Common myeloid progenitor, CD34-positive (primary cell): Measurements from ENCODE around the gene CRYBA1.

Experiments
- CTCF ChIA-PET: fragments of 350-600 bp; sonication (Branson Sonifier 250); formaldehyde crosslinking; loops from one replicate; lab custom pipeline; 2021; ENCODE audit warnings: antibody characterized with exemption; lab: Charles Lee
- POLR2A ChIA-PET: fragments of 350-600 bp; sonication (Branson Sonifier 250); formaldehyde crosslinking; loops from one replicate; lab custom pipeline; 2021; ENCODE audit warnings: antibody characterized with exemption; lab: Charles Lee
- DNase-seq, 3 donors: peaks; one replicate each; pipeline versions ENCODE4 v3.0.0 to v3.0.0-alpha.2; 2013
- H3K27ac ChIP-seq, 2 experiments: 1 replicate in 1 of 2; 2 replicates in 1 of 2; pipeline ENCODE4 v1.7.0; 2013; ENCODE audit warnings: inconsistent platforms in 2 of 2, low read length in 2 of 2, mild to moderate bottlenecking in 2 of 2, low read depth in 1 of 2, moderate library complexity in 1 of 2; ENCODE audit not compliant: severe bottlenecking in 2 of 2, insufficient read depth in 1 of 2, poor library complexity in 1 of 2
- H3K27me3 ChIP-seq, 5 experiments: replicated peaks in 2 of 5; 1 replicate in 3 of 5; 2 replicates in 2 of 5; pipeline versions ENCODE4 v1.6.1 to v1.7.0; 2013; ENCODE audit warnings: low read length in 4 of 5, mild to moderate bottlenecking in 2 of 5, moderate library complexity in 2 of 5, inconsistent platforms in 1 of 5; ENCODE audit not compliant: insufficient read depth in 5 of 5, control insufficient read depth in 4 of 5
- H3K36me3 ChIP-seq, 4 experiments: 1 replicate in 2 of 4; 2 replicates in 2 of 4; pipeline versions ENCODE4 v1.6.1 to v1.7.0; 2013; ENCODE audit warnings: low read length in 3 of 4, control low read depth in 1 of 4, mild to moderate bottlenecking in 1 of 4; ENCODE audit not compliant: control insufficient read depth in 4 of 4, insufficient read depth in 4 of 4
- H3K4me1 ChIP-seq, 4 experiments: 1 replicate in 3 of 4; 2 replicates in 1 of 4; pipeline versions ENCODE4 v1.6.1 to v1.7.1; 2013; ENCODE audit warnings: low read length in 3 of 4, mild to moderate bottlenecking in 3 of 4, control low read depth in 1 of 4, inconsistent platforms in 1 of 4, moderate library complexity in 1 of 4; ENCODE audit not compliant: control insufficient read depth in 4 of 4, insufficient read depth in 4 of 4; ENCODE audit errors: control extremely low read depth in 1 of 4
- H3K4me3 ChIP-seq, 7 experiments: 1 replicate in 4 of 7; 2 replicates in 3 of 7; pipeline versions ENCODE4 v1.5.1 to v1.7.0; 2013; ENCODE audit warnings: mild to moderate bottlenecking in 7 of 7, low read length in 6 of 7, moderate library complexity in 6 of 7, inconsistent platforms in 2 of 7, low read depth in 2 of 7, control low read depth in 1 of 7; ENCODE audit not compliant: insufficient read depth in 4 of 7, control insufficient read depth in 1 of 7; ENCODE audit errors: extremely low read depth in 1 of 7
- H3K9me3 ChIP-seq, 5 experiments: 1 replicate in 4 of 5; 2 replicates in 1 of 5; pipeline versions ENCODE4 v1.6.1 to v1.7.1; 2013; ENCODE audit warnings: low read length in 4 of 5, mild to moderate bottlenecking in 2 of 5, inconsistent platforms in 1 of 5, low read depth in 1 of 5, moderate library complexity in 1 of 5; ENCODE audit not compliant: control insufficient read depth in 4 of 5, insufficient read depth in 2 of 5; ENCODE audit errors: control extremely low read depth in 1 of 5
- WGBS: methylation state at CpG from one replicate; pipeline ENCODE4 v1.1.5; 2013; ENCODE audit not compliant: insufficient coverage; 5-methylcytosine and 5-hydroxymethylcytosine counted together

The CRYBA1 gene

DNA sequence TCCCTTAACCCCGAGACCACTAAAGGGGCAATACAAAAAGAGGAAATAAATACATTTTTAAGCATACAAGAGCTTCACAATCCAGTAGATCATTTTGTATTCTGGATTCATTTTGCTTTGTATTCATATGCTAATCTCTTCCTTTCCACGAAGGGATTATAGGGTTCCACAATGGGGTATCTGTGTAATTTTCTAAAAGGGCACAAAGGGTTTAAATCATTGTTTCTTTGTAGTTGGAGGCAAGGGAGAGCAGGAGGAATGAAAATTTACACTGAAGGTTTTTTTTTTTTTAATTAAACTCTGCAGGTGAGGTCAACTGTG is 47.9 kb downstream of the CRYBA1 start:
- 0% methylated on average over 1 of the region's 2 CpGs for WGBS
- Histone ChIP-seq H3K4me3 (peak overlapping the region in 6 of 7 experiments; percentile 77 to 100 (median 96)), H3K9me3 (no peaks in the 10 kb centered on the region), H3K27ac (peak overlapping the region; percentile 84 to 94), H3K27me3 (no peaks in the 10 kb centered on the region), H3K4me1 (peaks cover 12 to 36% (median 28%) of the 10 kb centered on the region in 4 experiments), H3K36me3 (peaks cover 0 to 11% (median 5%) of the 10 kb centered on the region in 4 experiments)
- POLR2A ChIA-PET = interaction anchor here (0.6 to 1.3 kb wide), 8 partner anchors 9 to 195 kb away, joined by 3 to 5 read pairs (median 3); partner anchors contain the start of gene TAOK1
- CTCF ChIA-PET = no interaction called here
- DNase-seq = no peak

DNA sequence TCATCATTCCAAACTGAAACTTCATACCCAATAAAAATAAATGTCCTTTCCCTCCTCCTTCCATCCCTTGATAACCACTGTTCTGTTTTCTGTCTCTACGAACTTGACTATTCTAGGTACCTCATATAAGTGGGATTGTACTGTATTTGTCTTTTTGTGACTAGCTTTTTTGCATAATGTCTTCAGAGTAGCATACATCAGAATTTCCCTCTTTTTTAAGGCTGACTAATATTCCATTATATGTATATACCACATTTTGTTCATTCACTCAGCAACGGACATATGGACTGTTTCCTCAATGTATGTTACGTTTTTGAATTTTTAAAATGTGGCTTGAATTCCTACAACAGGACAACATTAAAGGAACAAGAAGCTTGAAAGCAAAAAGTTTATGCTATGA is 48.8 kb downstream of the CRYBA1 start:
- H3K36me3 ChIP-seq = peaks cover 0 to 3% (median 0%) of the 10 kb centered on the region in 4 experiments
- H3K4me3 ChIP-seq = no peak overlapping the region
- ChIA-PET CTCF (interaction anchor here (0.8 to 1.1 kb wide), 2 partner anchors 76 to 149 kb away, joined by 3 read pairs; no protein-coding TSS in a partner anchor), POLR2A (no interaction called here)
- H3K27ac ChIP-seq = no peak overlapping the region
- DNase-seq = no peak
- peaks cover 10 to 28% (median 23%) of the 10 kb centered on the region in 4 experiments for H3K4me1 ChIP-seq
- 100% methylated on average over 1 of the region's 3 CpGs for WGBS
- no peaks in the 10 kb centered on the region for H3K9me3 ChIP-seq
- no peaks in the 10 kb centered on the region for H3K27me3 ChIP-seq

DNA sequence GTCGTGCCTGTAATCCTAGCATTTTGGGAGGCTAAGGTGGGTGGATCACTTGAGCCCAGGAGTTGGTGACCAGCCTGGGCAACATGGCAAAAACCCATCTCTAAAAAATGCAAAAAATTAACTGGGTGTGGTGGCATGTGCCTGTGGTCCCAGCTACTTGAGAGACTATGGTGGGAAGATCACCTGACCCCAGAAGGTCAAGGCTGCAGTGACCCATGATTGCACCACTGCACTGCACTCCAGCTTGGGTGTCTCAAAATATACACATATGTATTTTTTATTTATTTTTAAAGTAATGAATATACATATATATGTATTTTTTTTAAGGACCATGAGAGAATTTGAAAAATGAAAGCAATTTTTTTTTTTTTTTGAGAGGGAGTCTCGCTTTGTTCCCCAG is 52.4 kb downstream of the CRYBA1 start:
- Histone ChIP-seq H3K9me3 (no peaks in the 10 kb centered on the region), H3K36me3 (no peaks in the 10 kb centered on the region), H3K4me3 (no peak overlapping the region), H3K4me1 (peaks cover 8 to 18% (median 14%) of the 10 kb centered on the region in 4 experiments), H3K27me3 (no peaks in the 10 kb centered on the region), H3K27ac (no peak overlapping the region)
- CTCF ChIA-PET = no interaction called here
- DNase-seq = no peak
- WGBS = no CpG with 5 or more reads among the region's 2 CpGs
- POLR2A ChIA-PET = no interaction called here

DNA sequence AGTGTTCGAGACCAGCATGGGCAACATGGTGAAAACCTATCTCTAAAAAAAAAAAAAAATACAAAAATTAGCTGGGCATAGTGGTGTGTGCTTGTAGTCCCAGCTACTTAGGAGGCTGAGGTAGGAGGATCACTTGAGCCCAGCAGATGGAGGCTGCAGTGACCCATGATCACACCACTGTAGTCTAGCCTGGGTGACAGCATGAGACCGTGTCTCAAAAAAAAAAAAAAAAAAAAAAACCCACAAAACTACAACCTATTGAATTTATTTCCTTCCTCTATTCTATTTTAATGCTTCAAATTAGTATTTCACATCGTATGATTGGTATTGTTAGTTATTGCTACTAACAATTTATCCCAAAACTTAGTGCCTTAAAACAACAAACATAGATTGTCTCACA is 56.7 kb downstream of the CRYBA1 start:
- H3K36me3 ChIP-seq = no peaks in the 10 kb centered on the region
- ChIA-PET POLR2A (interaction anchor here (0.6 to 0.9 kb wide), 2 partner anchors 10 to 165 kb away, joined by 3 to 4 read pairs; partner anchors contain the start of gene NUFIP2), CTCF (interaction anchor here (0.6 to 1.4 kb wide), 2 partner anchors 13 to 661 kb away, joined by 3 to 7 read pairs; no protein-coding TSS in a partner anchor)
- H3K9me3 ChIP-seq = no peaks in the 10 kb centered on the region
- no CpG with 5 or more reads among the region's 3 CpGs for WGBS
- peak overlapping the region in 1 of 7 experiments; percentile 5 for H3K4me3 ChIP-seq
- H3K4me1 ChIP-seq = peaks cover 4 to 10% (median 7%) of the 10 kb centered on the region in 4 experiments
- H3K27ac ChIP-seq = no peak overlapping the region
- no peaks in the 10 kb centered on the region for H3K27me3 ChIP-seq
- DNase-seq = peak in 2 of 3 donors; percentile 57 to 63
